Vagina (tissue), 2 donors: ENCODE measurements around the gene NRP1. TPM values are rescaled to one million over a fixed set of nuclear protein-coding genes. Genes with fewer than 3 reads are reported as not detected.

Source experiments
- DNase-seq, 2 donors: peaks; one replicate each; pipeline ENCODE4 v3.0.0-alpha.2; 2017; ENCODE audit errors: extremely low spot score in 2 of 2
- H3K27ac ChIP-seq: fragments of 200-600 bp; sonication (generic); one replicate; pipeline ENCODE4 v1.5.1; 2019
- H3K27me3 ChIP-seq: fragments of 200-600 bp; sonication (generic); one replicate; pipeline ENCODE4 v1.5.1; 2019
- H3K36me3 ChIP-seq, 2 donors: fragments of 200-600 bp; sonication (generic); one replicate each; pipeline ENCODE4 v1.5.1; 2017 to 2019
- H3K4me1 ChIP-seq: fragments of 200-600 bp; sonication (generic); one replicate; pipeline ENCODE4 v1.5.1; 2019
- H3K4me3 ChIP-seq, 2 donors: fragments of 200-600 bp; sonication (generic); 1 replicate in 1 of 2; 2 replicates in 1 of 2; pipeline ENCODE4 v1.5.1; 2016 to 2019
- H3K9me3 ChIP-seq: fragments of 200-600 bp; sonication (generic); one replicate; pipeline ENCODE4 v1.5.1; 2019
- CTCF ChIP-seq, 3 experiments: fragments of 450-650 bp in 2 of 3; fragments of 200-600 bp in 1 of 3; sonication (generic) in 1 of 3; IDR thresholded peaks; one replicate each; pipeline ENCODE4 v1.5.1; 2017 to 2019; ENCODE audit warnings: antibody characterized with exemption in 3 of 3, mild to moderate bottlenecking in 2 of 3, moderate library complexity in 2 of 3
- POLR2A ChIP-seq, 2 donors: fragments of 450-650 bp; IDR thresholded peaks; one replicate each; pipeline ENCODE4 v1.6.1; 2017; ENCODE audit warnings: antibody characterized with exemption in 2 of 2, mild to moderate bottlenecking in 2 of 2, moderate library complexity in 2 of 2
- POLR2AphosphoS5 ChIP-seq, 2 donors: sonication (generic); formaldehyde crosslinking; IDR thresholded peaks; one replicate each; pipeline ENCODE4 v1.9.0; 2017; ENCODE audit warnings: antibody characterized with exemption in 2 of 2, mild to moderate bottlenecking in 2 of 2, low read depth in 1 of 2; ENCODE audit not compliant: insufficient read depth in 1 of 2
- intact Hi-C: fragments of 100-400 bp; cut with DNase I; formaldehyde crosslinking; loops from one replicate; pipeline ENCODE4 v1.15.1; 2023
- total RNA-seq: library from RNA; depleted of rRNA; stranded (reverse); fragments of >200 nt; gene quantifications from one replicate; pipeline ENCODE4 v1.2.3, GENCODE V29; 2016

NRP1 gene
- total RNA-seq, 1 donor from 2014 or later: 52.5 TPM

GRCh38 chr10:33344676-33345075 lies 10.2 kb upstream of the NRP1 start:
- no peak overlapping the region for H3K27ac ChIP-seq
- H3K4me1 ChIP-seq: peaks cover 10% of the 10 kb centered on the region
- H3K4me3 ChIP-seq: no peak overlapping the region
- no peaks in the 10 kb centered on the region for H3K9me3 ChIP-seq
- no peaks in the 10 kb centered on the region for H3K36me3 ChIP-seq
- DNase-seq: no peak
- intact Hi-C loops: no loop called here
- no peaks in the 10 kb centered on the region for H3K27me3 ChIP-seq
- TF ChIP-seq POLR2A (IDR thresholded peaks at IDR 0.05) (no peak), CTCF (IDR thresholded peaks at IDR 0.05) (no peak), POLR2AphosphoS5 (IDR thresholded peaks at IDR 0.05; ENCODE audit: insufficient read depth in 1 of 2, low read depth in 1 of 2) (no peak)

- no peak overlapping the region for H3K27ac ChIP-seq
- no peaks in the 10 kb centered on the region for H3K9me3 ChIP-seq
- H3K27me3 ChIP-seq: no peaks in the 10 kb centered on the region
- TF ChIP-seq POLR2A (IDR thresholded peaks at IDR 0.05): no peak
- TF ChIP-seq POLR2AphosphoS5 (IDR thresholded peaks at IDR 0.05; ENCODE audit: insufficient read depth in 1 of 2, low read depth in 1 of 2): no peak
- no peak for TF ChIP-seq CTCF (IDR thresholded peaks at IDR 0.05)
- peak overlapping the region in 1 of 2 donors; percentile 8 for H3K4me3 ChIP-seq
- no peaks in the 10 kb centered on the region for H3K36me3 ChIP-seq
- intact Hi-C loops: no loop called here
- H3K4me1 ChIP-seq: peaks cover 17% of the 10 kb centered on the region
- DNase-seq: no peak
Observed at GRCh38 chr10:33341637-33342036, 7.2 kb upstream of the NRP1 start.

- no peak for TF ChIP-seq CTCF (IDR thresholded peaks at IDR 0.05)
- TF ChIP-seq POLR2AphosphoS5 (IDR thresholded peaks at IDR 0.05; ENCODE audit: insufficient read depth in 1 of 2, low read depth in 1 of 2): no peak
- TF ChIP-seq POLR2A (IDR thresholded peaks at IDR 0.05): no peak
- H3K27ac ChIP-seq: peak overlapping the region; percentile 85
- H3K9me3 ChIP-seq: no peaks in the 10 kb centered on the region
- intact Hi-C loops: loop anchor here (10.0 kb wide), 3 partner anchors 143 to 767 kb away; no protein-coding TSS in a partner anchor
- no peaks in the 10 kb centered on the region for H3K36me3 ChIP-seq
- DNase-seq: no peak
- peaks cover 35% of the 10 kb centered on the region for H3K4me1 ChIP-seq
- H3K4me3 ChIP-seq: peak overlapping the region; percentile 80 to 86
- no peaks in the 10 kb centered on the region for H3K27me3 ChIP-seq
Observed at GRCh38 chr10:33337326-33337957, 3.0 kb upstream of the NRP1 start.

- no peaks in the 10 kb centered on the region for H3K27me3 ChIP-seq
- no peaks in the 10 kb centered on the region for H3K9me3 ChIP-seq
- TF ChIP-seq CTCF (IDR thresholded peaks at IDR 0.05) (no peak), POLR2AphosphoS5 (IDR thresholded peaks at IDR 0.05; ENCODE audit: insufficient read depth in 1 of 2, low read depth in 1 of 2) (no peak)
- intact Hi-C loops: loop anchor here (10.0 kb wide), 3 partner anchors 142 to 768 kb away; no protein-coding TSS in a partner anchor
- no peak for DNase-seq
- H3K36me3 ChIP-seq: no peaks in the 10 kb centered on the region
- H3K4me1 ChIP-seq: peaks cover 35% of the 10 kb centered on the region
- H3K4me3 ChIP-seq: peak overlapping the region; percentile 80 to 86
- peak overlapping the region; percentile 85 for H3K27ac ChIP-seq
Observed at GRCh38 chr10:33336582-33337325, 2.3 kb upstream of the NRP1 start.
